DND-41 (cell line): ENCODE measurements around the gene HSBP1L1.

ENCODE experiments used
- ATAC-seq: fragments of 200-7000 bp; cut with Tn5 transposase; 3 replicates; pipeline ENCODE4 v1.9.1; 2021; ENCODE audit warnings: low read depth; ENCODE audit not compliant: insufficient read depth
- DNase-seq: peaks from one replicate; pipeline ENCODE4 v3.0.0-alpha.2; 2020
- H2AFZ ChIP-seq: 2 replicates; pipeline ENCODE4 v1.6.0; 2012; ENCODE audit warnings: low read depth, low read length
- H3K27ac ChIP-seq: 2 replicates; pipeline ENCODE4 v1.5.1; 2012; ENCODE audit warnings: low read length, inconsistent platforms
- H3K27me3 ChIP-seq: fragments of 200-600 bp; sonication (generic); 2 replicates; pipeline ENCODE4 v1.6.0; 2012; ENCODE audit warnings: low read length, mild to moderate bottlenecking, inconsistent platforms; ENCODE audit not compliant: insufficient read depth, poor library complexity
- H3K36me3 ChIP-seq: 2 replicates; pipeline ENCODE4 v1.5.1; 2012; ENCODE audit warnings: low read length, inconsistent platforms; ENCODE audit not compliant: insufficient read depth
- H3K4me1 ChIP-seq: 2 replicates; pipeline ENCODE4 v1.5.1; 2012; ENCODE audit warnings: mild to moderate bottlenecking, low read length; ENCODE audit not compliant: insufficient read depth
- H3K4me2 ChIP-seq: 2 replicates; pipeline ENCODE4 v1.6.0; 2012; ENCODE audit warnings: mild to moderate bottlenecking, moderate library complexity, low read length, inconsistent platforms; ENCODE audit not compliant: insufficient read depth
- H3K4me3 ChIP-seq, 2 experiments: fragments of 200-600 bp in 1 of 2; shearing (Covaris generic) in 1 of 2; 2 replicates each; pipeline ENCODE4 v1.5.1; 2012 to 2016; ENCODE audit warnings: inconsistent platforms in 2 of 2, low read length in 2 of 2, mild to moderate bottlenecking in 2 of 2, low read depth in 1 of 2, moderate library complexity in 1 of 2
- H3K79me2 ChIP-seq: 2 replicates; pipeline ENCODE4 v1.6.0; 2012; ENCODE audit warnings: low read length, inconsistent platforms; ENCODE audit not compliant: insufficient read depth
- H3K9ac ChIP-seq: 2 replicates; pipeline ENCODE4 v1.6.0; 2012; ENCODE audit warnings: low read depth, mild to moderate bottlenecking, inconsistent platforms, low read length, moderate library complexity
- H3K9me3 ChIP-seq: 2 replicates; pipeline ENCODE4 v1.5.1; 2012; ENCODE audit warnings: low read length, moderate library complexity, mild to moderate bottlenecking, inconsistent platforms; ENCODE audit not compliant: insufficient read depth, severe bottlenecking
- H4K20me1 ChIP-seq: 2 replicates; pipeline ENCODE4 v1.6.0; 2012; ENCODE audit warnings: low read length; ENCODE audit not compliant: insufficient read depth
- EZH2 ChIP-seq: IDR thresholded peaks from 3 replicates; pipeline ENCODE4 v1.6.1; 2012; ENCODE audit warnings: borderline replicate concordance, low read depth, mild to moderate bottlenecking, moderate library complexity, low read length, inconsistent platforms; ENCODE audit not compliant: severe bottlenecking
- TF ChIP-seq, protein P1 (sequence below): IDR thresholded peaks from 2 replicates; pipeline ENCODE4 v1.5.1; 2012; ENCODE audit warnings: borderline replicate concordance, low read length, moderate library complexity, mild to moderate bottlenecking; ENCODE audit not compliant: poor library complexity, severe bottlenecking; ENCODE audit errors: extremely low read depth

Gene HSBP1L1

DNA sequence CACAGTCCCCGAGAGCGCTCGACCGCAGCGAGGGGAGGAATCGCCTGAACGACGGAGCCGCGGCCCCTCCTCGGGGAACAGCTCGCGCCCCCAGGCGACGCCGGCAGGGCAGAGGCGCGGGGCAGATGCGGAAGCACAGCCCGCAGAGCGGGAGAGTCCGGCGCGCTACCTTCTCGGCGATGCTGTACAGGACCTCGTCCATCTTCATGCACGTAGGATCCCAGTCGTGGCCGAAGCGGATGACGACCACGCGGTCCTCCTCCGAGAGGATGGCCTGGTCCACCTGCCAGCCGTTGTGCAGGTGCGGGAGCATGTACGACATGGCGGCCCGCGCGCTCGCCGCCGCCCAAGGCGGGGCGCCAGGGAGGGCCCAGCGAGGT, 23.6 kb downstream of the HSBP1L1 start:
- DNase-seq (peak; percentile 69), ATAC-seq (peak; percentile 77)
- Histone ChIP-seq H3K4me1 (peaks cover 50% of the 10 kb centered on the region), H2AFZ (peak overlapping the region; percentile 97), H3K27ac (peak overlapping the region; percentile 94), H4K20me1 (peaks cover 47% of the 10 kb centered on the region), H3K79me2 (peaks cover 64% of the 10 kb centered on the region), H3K36me3 (peaks cover 36% of the 10 kb centered on the region), H3K27me3 (no peaks in the 10 kb centered on the region), H3K9me3 (no peaks in the 10 kb centered on the region), H3K9ac (peak overlapping the region; percentile 94), H3K4me3 (peak overlapping the region; percentile 90 to 98), H3K4me2 (peak overlapping the region; percentile 84)
- TF ChIP-seq EZH2: no peak
- TF ChIP-seq, protein P1, sequence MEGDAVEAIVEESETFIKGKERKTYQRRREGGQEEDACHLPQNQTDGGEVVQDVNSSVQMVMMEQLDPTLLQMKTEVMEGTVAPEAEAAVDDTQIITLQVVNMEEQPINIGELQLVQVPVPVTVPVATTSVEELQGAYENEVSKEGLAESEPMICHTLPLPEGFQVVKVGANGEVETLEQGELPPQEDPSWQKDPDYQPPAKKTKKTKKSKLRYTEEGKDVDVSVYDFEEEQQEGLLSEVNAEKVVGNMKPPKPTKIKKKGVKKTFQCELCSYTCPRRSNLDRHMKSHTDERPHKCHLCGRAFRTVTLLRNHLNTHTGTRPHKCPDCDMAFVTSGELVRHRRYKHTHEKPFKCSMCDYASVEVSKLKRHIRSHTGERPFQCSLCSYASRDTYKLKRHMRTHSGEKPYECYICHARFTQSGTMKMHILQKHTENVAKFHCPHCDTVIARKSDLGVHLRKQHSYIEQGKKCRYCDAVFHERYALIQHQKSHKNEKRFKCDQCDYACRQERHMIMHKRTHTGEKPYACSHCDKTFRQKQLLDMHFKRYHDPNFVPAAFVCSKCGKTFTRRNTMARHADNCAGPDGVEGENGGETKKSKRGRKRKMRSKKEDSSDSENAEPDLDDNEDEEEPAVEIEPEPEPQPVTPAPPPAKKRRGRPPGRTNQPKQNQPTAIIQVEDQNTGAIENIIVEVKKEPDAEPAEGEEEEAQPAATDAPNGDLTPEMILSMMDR: peak; percentile 62

DNA sequence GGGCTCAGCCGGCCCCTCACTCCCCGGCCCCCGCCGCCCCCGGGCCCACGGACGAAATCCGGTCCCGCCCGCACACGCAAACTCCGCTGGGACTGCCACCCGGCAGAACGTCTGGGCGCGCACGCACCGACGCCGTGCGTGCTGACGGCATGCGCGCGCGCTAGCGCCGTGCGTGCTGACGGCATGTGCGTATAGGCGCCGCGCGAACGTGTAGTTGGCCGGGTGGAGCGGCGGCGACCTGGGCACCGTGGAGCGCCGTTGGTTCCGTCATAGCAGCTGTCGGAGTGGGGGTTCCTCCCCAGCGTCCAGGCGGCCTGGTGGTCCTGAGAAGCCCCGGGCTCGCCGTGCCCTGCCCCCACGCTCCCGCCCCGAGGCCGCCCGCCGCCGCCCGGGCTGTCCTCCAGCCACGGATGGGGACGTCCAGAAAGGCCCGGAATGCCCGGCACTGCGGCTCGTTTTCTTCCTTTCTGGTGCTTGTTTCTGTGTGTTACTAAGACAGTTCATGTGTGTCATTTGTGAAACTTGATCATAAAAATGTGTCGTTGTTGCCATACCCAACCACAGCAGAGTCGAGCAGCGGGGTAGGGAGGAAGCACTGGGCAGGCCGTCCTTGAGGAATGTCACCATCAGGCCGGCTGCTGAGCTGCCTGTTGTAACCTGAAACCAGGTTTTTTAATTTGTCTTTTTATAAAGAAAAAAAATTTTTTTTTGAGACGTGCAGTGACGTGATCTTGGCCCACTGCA, 24.2 kb downstream of the HSBP1L1 start, which contains the start of gene TXNL4A:
Gene TXNL4A (minus strand): TSS at position 113 of the 744 bp plus-strand sequence. CDS start 171 bp downstream, outside the sequence.
- DNase-seq: peak; percentile 87
- peak within 1 kb of the TSS; percentile 90 to 98 for H3K4me3 ChIP-seq
- peak within 1 kb of the TSS; percentile 97 for H2AFZ ChIP-seq
- peaks cover 41% of the 10 kb centered on the region for H4K20me1 ChIP-seq
- peaks cover 59% of the 10 kb centered on the region for H3K79me2 ChIP-seq
- peak within 1 kb of the TSS; percentile 94 for H3K27ac ChIP-seq
- H3K36me3 ChIP-seq: peaks cover 35% of the 10 kb centered on the region
- peaks cover 46% of the 10 kb centered on the region for H3K4me1 ChIP-seq
- peak within 1 kb of the TSS; percentile 84 for H3K4me2 ChIP-seq
- peak within 1 kb of the TSS; percentile 94 for H3K9ac ChIP-seq
- H3K27me3 ChIP-seq: no peaks in the 10 kb centered on the region
- no peak for TF ChIP-seq EZH2
- TF ChIP-seq, protein P1: no peak
- ATAC-seq: peak; percentile 93
- no peaks in the 10 kb centered on the region for H3K9me3 ChIP-seq

DNA sequence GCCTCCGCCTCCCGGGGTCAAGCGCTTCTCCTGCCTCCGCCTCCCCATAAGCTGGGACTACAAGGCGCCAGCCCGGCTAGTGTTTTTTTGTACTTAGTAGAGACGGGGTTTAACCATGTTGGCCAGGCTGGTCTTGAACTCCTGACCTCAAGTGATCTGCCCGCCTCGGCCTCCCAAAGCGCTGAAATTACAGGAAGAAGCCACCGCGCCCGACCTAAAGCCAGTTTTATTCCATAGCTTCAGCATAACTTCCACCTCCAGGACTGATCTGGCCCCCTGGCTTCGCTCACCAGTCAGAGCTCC, 24.7 kb downstream of the HSBP1L1 start:
- no peak for ATAC-seq
- H4K20me1 ChIP-seq: peaks cover 36% of the 10 kb centered on the region
- no peak for DNase-seq
- peaks cover 54% of the 10 kb centered on the region for H3K79me2 ChIP-seq
- H3K4me1 ChIP-seq: peaks cover 41% of the 10 kb centered on the region
- peak overlapping the region; percentile 84 for H3K4me2 ChIP-seq
- H3K36me3 ChIP-seq: peaks cover 30% of the 10 kb centered on the region
- H3K27me3 ChIP-seq: no peaks in the 10 kb centered on the region
- H2AFZ ChIP-seq: peak overlapping the region; percentile 97
- peak overlapping the region; percentile 90 to 98; a peak in 3 of 4 replicates for H3K4me3 ChIP-seq
- H3K27ac ChIP-seq: peak overlapping the region; percentile 94; the same call in 1 of the 2 replicates
- H3K9ac ChIP-seq: peak overlapping the region; percentile 94
- no peaks in the 10 kb centered on the region for H3K9me3 ChIP-seq
- TF ChIP-seq, protein P1: no peak
- no peak for TF ChIP-seq EZH2
